ENCODE measurements around the gene SLC6A12. TPM values are rescaled to one million over a fixed set of nuclear protein-coding genes. Genes with fewer than 3 reads are reported as not detected.
A peak's percentile ranks its signal among the peaks of the same experiment; 100 is the strongest.

SLC6A12 gene
- total and polyA plus RNA-seq, 4 experiments from 2014 or later = 0.33 to 0.49 TPM; not detected in 2

DNA sequence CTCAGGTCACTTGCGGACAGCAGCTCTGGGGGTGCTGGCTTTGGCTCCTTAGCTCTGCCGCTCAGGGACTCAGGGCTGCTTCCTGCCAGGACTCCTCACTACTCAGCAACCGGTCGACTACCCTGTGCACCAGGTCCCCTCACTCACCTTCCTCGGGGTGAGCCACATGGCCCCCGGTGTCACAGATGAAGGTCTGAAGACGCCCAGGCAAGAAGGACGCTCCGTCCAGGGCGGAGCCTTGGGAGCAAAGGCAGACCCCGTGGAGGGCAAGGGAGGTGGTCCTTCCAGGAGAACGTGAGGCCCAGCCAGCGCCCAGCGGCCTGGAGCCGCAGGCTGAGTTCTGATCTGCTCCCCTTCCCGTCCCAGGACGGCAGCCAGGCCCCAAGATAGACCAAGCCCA is 32.0 kb downstream of the SLC6A12 start:
- DNase-seq = no peak
- no peaks in the 10 kb centered on the region for H3K36me3 ChIP-seq (ENCODE audit: insufficient read depth, low read length)
- Mint-ChIP-seq H3K4me3 (no peak overlapping the region), H3K4me1 (peaks cover 1 to 7% (median 4%) of the 10 kb centered on the region in 4 donors), H3K27ac (no peak overlapping the region), H3K27me3 (peaks cover 12 to 14% of the 10 kb centered on the region in 2 donors), H3K36me3 (no peaks in the 10 kb centered on the region), H3K9me3 (no peaks in the 10 kb centered on the region)
- CTCF ChIA-PET (ENCODE audit: partially characterized antibody) = no interaction called here
- H3K9me3 ChIP-seq (ENCODE audit: control insufficient read depth in 1 of 2, low read length in 2 of 2) = no peaks in the 10 kb centered on the region
- no peaks in the 10 kb centered on the region for H3K27me3 ChIP-seq (ENCODE audit: insufficient read depth, low read length)
- no peak overlapping the region for H3K4me3 ChIP-seq (ENCODE audit: low read length in 2 of 2)
- intact Hi-C loops (cut with micrococcal nuclease) = no loop called here
- H3K4me1 ChIP-seq (ENCODE audit: insufficient read depth, low read length) = no peaks in the 10 kb centered on the region
- POLR2A ChIA-PET (ENCODE audit: partially characterized antibody) = no interaction called here
- no peak overlapping the region for H3K27ac ChIP-seq (ENCODE audit: low read depth, low read length)

DNA sequence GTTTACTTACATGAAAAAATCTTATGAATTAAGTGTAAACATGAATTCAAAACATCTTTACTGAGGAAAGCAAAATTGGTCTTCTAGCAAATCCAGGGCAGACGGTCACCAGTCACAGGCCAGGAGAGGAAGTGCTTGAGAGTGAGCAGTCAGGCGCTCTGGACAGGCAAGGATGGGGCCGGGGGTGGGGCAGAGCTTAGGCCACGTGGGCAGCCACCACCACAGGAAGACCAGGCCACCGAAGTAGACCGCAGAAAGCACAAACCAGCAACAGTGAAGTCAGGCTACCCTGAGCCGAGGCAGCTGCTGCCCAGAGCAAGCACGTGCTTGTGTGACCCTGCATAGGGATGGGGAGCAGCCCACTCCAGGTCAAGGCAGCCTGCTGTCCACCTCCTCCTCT is 33.5 kb downstream of the SLC6A12 start:
- no peak overlapping the region for H3K27ac Mint-ChIP-seq
- H3K27ac ChIP-seq (ENCODE audit: low read depth, low read length) = no peak overlapping the region
- no peak overlapping the region for H3K4me3 ChIP-seq (ENCODE audit: low read length in 2 of 2)
- no peaks in the 10 kb centered on the region for H3K9me3 Mint-ChIP-seq
- intact Hi-C loops (cut with micrococcal nuclease) = no loop called here
- CTCF ChIA-PET (ENCODE audit: partially characterized antibody) = no interaction called here
- DNase-seq = no peak
- POLR2A ChIA-PET (ENCODE audit: partially characterized antibody) = no interaction called here
- no peak overlapping the region for H3K4me3 Mint-ChIP-seq
- peaks cover 1 to 7% (median 4%) of the 10 kb centered on the region in 4 donors for H3K4me1 Mint-ChIP-seq
- H3K36me3 ChIP-seq (ENCODE audit: insufficient read depth, low read length) = no peaks in the 10 kb centered on the region
- H3K27me3 Mint-ChIP-seq = peaks cover 12 to 21% of the 10 kb centered on the region in 2 donors
- no peaks in the 10 kb centered on the region for H3K36me3 Mint-ChIP-seq
- no peaks in the 10 kb centered on the region for H3K27me3 ChIP-seq (ENCODE audit: insufficient read depth, low read length)
- H3K4me1 ChIP-seq (ENCODE audit: insufficient read depth, low read length) = no peaks in the 10 kb centered on the region
- no peaks in the 10 kb centered on the region for H3K9me3 ChIP-seq (ENCODE audit: control insufficient read depth in 1 of 2, low read length in 2 of 2)

DNA sequence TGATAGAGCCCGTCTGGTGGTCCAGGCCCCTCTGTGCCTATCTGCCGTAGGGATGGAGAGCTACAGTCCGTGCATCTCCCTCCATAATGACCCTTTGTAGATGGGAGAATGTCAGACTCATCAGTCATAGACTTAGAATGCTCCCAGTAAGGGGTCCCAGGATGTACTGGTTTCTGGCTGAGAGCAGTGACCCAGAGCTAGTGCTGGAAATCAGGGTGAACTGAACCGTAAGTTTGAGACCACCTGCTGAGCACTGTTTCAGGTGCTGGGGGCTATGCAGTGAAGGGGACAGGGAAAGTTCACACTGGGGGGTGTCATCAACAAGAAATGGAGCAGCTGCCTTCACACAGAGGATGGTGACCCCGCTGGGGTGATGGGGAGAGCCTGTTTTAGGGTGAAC is 34.1 kb downstream of the SLC6A12 start:
- no peaks in the 10 kb centered on the region for H3K9me3 Mint-ChIP-seq
- H3K4me3 Mint-ChIP-seq = no peak overlapping the region
- H3K27me3 Mint-ChIP-seq = peaks cover 11 to 24% of the 10 kb centered on the region in 2 donors
- no peaks in the 10 kb centered on the region for H3K36me3 Mint-ChIP-seq
- DNase-seq = no peak
- no peak overlapping the region for H3K4me3 ChIP-seq (ENCODE audit: low read length in 2 of 2)
- no peaks in the 10 kb centered on the region for H3K9me3 ChIP-seq (ENCODE audit: control insufficient read depth in 1 of 2, low read length in 2 of 2)
- no peaks in the 10 kb centered on the region for H3K27me3 ChIP-seq (ENCODE audit: insufficient read depth, low read length)
- intact Hi-C loops (cut with micrococcal nuclease) = no loop called here
- H3K27ac Mint-ChIP-seq = no peak overlapping the region
- ChIA-PET POLR2A (ENCODE audit: partially characterized antibody) (no interaction called here), CTCF (ENCODE audit: partially characterized antibody) (no interaction called here)
- H3K4me1 ChIP-seq (ENCODE audit: insufficient read depth, low read length) = no peaks in the 10 kb centered on the region
- H3K4me1 Mint-ChIP-seq = peaks cover under 1 to 7% (median 4%) of the 10 kb centered on the region in 4 donors
- no peak overlapping the region for H3K27ac ChIP-seq (ENCODE audit: low read depth, low read length)
- H3K36me3 ChIP-seq (ENCODE audit: insufficient read depth, low read length) = no peaks in the 10 kb centered on the region

DNA sequence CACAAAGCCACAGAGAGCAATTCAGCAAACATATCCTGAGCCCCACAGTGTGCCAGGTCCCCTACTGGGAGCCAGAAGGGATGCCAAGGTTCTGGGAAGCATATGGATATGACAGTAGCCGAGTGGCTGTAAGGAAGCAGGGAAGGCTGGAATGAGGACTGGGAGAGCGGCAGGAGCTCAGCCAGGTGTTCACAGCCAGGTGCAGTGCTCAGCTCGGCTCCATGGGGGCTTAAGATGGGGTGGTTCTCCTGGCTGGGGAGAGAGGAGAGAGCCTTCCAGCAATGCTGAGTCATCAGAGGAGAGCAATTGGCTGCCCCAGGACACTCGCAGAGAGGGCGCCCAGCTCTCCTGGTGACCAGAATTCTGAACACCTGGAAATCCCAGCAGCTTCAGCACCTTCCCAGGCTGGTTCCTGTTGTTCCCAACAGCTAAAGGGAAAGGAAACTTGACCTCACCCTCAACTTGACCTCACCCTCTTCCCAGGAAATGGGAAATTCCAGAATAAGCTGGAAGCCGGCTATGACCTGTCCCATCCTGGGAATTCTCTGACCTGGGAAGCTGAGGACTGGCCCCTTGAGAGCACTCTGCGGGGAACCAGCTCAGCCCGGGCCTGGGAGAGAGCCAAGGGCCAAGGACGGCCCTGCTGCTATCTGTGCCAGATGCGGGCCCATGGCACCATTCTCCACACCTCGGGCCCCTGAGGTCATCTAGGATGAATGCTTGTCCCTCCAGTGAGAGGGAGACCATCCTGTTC is 34.6 kb downstream of the SLC6A12 start:
- ChIA-PET POLR2A (ENCODE audit: partially characterized antibody) (no interaction called here), CTCF (ENCODE audit: partially characterized antibody) (no interaction called here)
- H3K36me3 ChIP-seq (ENCODE audit: insufficient read depth, low read length) = no peaks in the 10 kb centered on the region
- DNase-seq = no peak
- H3K4me3 ChIP-seq (ENCODE audit: low read length in 2 of 2) = no peak overlapping the region
- Mint-ChIP-seq H3K27me3 (peaks cover 10 to 23% of the 10 kb centered on the region in 2 donors), H3K9me3 (no peaks in the 10 kb centered on the region), H3K27ac (no peak overlapping the region), H3K4me1 (peaks cover 0 to 7% (median 4%) of the 10 kb centered on the region in 4 donors), H3K36me3 (no peaks in the 10 kb centered on the region), H3K4me3 (no peak overlapping the region)
- no peaks in the 10 kb centered on the region for H3K27me3 ChIP-seq (ENCODE audit: insufficient read depth, low read length)
- no peaks in the 10 kb centered on the region for H3K4me1 ChIP-seq (ENCODE audit: insufficient read depth, low read length)
- intact Hi-C loops (cut with micrococcal nuclease) = no loop called here
- no peak overlapping the region for H3K27ac ChIP-seq (ENCODE audit: low read depth, low read length)
- no peaks in the 10 kb centered on the region for H3K9me3 ChIP-seq (ENCODE audit: control insufficient read depth in 1 of 2, low read length in 2 of 2)

DNA sequence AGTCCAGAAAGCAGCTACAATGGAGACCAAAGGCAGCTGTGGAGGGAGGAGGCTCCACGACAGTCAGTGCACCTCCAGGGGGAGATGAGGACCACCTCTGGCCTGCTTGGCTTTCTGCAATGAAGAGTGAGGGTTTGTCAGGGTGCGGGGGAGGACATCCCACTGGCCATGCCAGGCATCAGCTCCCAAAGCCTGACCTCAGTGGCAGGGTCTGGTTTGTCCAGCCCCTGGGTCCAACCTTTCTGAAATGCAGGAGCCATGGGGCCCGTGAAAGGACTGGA is 35.2 kb downstream of the SLC6A12 start:
- Mint-ChIP-seq H3K36me3 (no peaks in the 10 kb centered on the region), H3K4me3 (no peak overlapping the region), H3K27me3 (peaks cover 9 to 25% of the 10 kb centered on the region in 2 donors), H3K27ac (no peak overlapping the region), H3K4me1 (peaks cover 0 to 7% (median 4%) of the 10 kb centered on the region in 4 donors), H3K9me3 (no peaks in the 10 kb centered on the region)
- no peaks in the 10 kb centered on the region for H3K27me3 ChIP-seq (ENCODE audit: insufficient read depth, low read length)
- ChIA-PET CTCF (ENCODE audit: partially characterized antibody) (no interaction called here), POLR2A (ENCODE audit: partially characterized antibody) (no interaction called here)
- no peaks in the 10 kb centered on the region for H3K4me1 ChIP-seq (ENCODE audit: insufficient read depth, low read length)
- H3K36me3 ChIP-seq (ENCODE audit: insufficient read depth, low read length) = no peaks in the 10 kb centered on the region
- intact Hi-C loops (cut with micrococcal nuclease) = no loop called here
- H3K27ac ChIP-seq (ENCODE audit: low read depth, low read length) = no peak overlapping the region
- no peak overlapping the region for H3K4me3 ChIP-seq (ENCODE audit: low read length in 2 of 2)
- no peak for DNase-seq
- H3K9me3 ChIP-seq (ENCODE audit: control insufficient read depth in 1 of 2, low read length in 2 of 2) = no peaks in the 10 kb centered on the region

DNA sequence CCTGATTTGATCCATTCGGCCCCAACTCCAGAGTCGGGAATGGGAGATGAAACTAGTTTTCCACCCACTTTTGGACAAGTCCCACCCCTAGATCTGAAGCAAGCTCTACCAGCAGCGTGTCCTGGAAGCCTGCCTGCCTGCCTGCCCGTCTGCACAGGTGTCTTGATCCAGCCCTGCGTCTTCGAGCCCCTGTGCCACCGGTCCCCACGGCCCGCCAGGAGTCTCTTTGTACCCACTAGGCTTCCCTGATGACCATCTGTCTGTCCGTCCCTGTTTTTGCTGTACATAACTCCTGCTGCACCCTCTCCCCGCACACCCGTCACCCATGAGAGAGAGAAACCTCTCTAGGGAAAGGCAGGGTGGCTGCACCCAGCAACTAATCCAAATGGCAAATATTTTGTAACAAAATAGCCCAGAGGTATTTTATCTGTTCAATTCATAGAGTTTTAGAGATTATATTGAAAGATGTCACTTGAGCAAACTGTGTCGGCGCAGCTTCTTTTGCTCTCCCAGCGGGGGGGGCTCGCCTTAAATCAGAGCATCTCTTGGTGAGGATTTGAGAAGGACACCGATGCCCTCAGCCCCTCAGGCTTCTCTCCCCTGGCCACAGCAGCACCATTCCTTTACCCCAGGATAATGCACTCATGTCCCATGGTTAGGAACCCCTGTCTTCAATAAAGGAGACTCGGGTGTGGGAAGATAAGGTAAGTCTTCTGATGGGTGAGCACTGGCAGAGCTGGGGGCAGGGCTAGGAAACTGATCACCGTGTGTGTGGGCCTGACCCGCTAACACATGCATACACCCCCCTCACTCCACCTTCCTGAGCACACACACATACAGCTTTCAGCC is 35.8 kb downstream of the SLC6A12 start:
- Mint-ChIP-seq H3K27me3 (peaks cover 7 to 26% of the 10 kb centered on the region in 2 donors), H3K36me3 (no peaks in the 10 kb centered on the region), H3K9me3 (no peaks in the 10 kb centered on the region), H3K4me1 (peaks cover 0 to 7% (median 4%) of the 10 kb centered on the region in 4 donors), H3K4me3 (no peak overlapping the region), H3K27ac (peak overlapping the region in 1 of 7 donors; percentile 70)
- DNase-seq = no peak
- no peaks in the 10 kb centered on the region for H3K4me1 ChIP-seq (ENCODE audit: insufficient read depth, low read length)
- H3K36me3 ChIP-seq (ENCODE audit: insufficient read depth, low read length) = no peaks in the 10 kb centered on the region
- ChIA-PET POLR2A (ENCODE audit: partially characterized antibody) (no interaction called here), CTCF (ENCODE audit: partially characterized antibody) (no interaction called here)
- intact Hi-C loops (cut with micrococcal nuclease) = no loop called here
- H3K27me3 ChIP-seq (ENCODE audit: insufficient read depth, low read length) = no peaks in the 10 kb centered on the region
- no peak overlapping the region for H3K4me3 ChIP-seq (ENCODE audit: low read length in 2 of 2)
- H3K9me3 ChIP-seq (ENCODE audit: control insufficient read depth in 1 of 2, low read length in 2 of 2) = no peaks in the 10 kb centered on the region
- no peak overlapping the region for H3K27ac ChIP-seq (ENCODE audit: low read depth, low read length)

DNA sequence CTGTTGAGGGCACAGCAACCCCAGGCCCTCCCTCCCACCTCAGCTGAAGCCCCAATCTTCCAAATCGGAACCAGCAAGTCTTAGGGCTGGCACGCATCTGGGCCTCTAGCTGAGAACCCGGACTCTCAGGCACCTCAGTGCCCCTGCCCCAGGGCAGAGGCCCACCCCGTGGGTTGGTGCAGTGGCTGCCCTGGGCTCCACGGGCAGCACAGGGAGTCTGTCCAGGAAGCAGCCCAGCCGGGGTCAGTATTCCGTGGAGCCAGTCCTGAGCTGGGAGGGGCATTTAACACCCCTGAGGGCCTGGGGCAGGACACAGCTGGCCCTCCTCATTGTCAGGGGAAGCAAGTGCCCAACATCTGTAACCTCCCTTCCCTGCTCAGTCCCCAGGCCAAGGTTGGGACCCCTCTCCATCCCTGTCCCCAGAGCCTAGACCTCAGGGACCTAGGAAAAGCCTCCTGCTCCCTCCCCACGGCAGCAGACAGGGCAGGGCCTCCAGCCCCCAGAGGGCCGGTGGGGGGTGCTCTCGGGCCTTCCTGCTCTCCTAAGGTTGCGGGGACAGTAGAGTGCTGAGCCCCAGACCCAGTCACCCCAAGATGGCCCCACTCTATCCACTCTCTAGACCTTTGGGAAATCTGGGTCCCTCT is 36.5 kb downstream of the SLC6A12 start:
- no peaks in the 10 kb centered on the region for H3K36me3 Mint-ChIP-seq
- no peaks in the 10 kb centered on the region for H3K9me3 ChIP-seq (ENCODE audit: control insufficient read depth in 1 of 2, low read length in 2 of 2)
- no peaks in the 10 kb centered on the region for H3K4me1 ChIP-seq (ENCODE audit: insufficient read depth, low read length)
- intact Hi-C loops (cut with micrococcal nuclease) = no loop called here
- peaks cover 0 to 7% (median 4%) of the 10 kb centered on the region in 4 donors for H3K4me1 Mint-ChIP-seq
- DNase-seq = no peak
- H3K4me3 Mint-ChIP-seq = no peak overlapping the region
- no peak overlapping the region for H3K27ac ChIP-seq (ENCODE audit: low read depth, low read length)
- no peaks in the 10 kb centered on the region for H3K27me3 ChIP-seq (ENCODE audit: insufficient read depth, low read length)
- no peaks in the 10 kb centered on the region for H3K9me3 Mint-ChIP-seq
- H3K4me3 ChIP-seq (ENCODE audit: low read length in 2 of 2) = no peak overlapping the region
- no peaks in the 10 kb centered on the region for H3K36me3 ChIP-seq (ENCODE audit: insufficient read depth, low read length)
- peaks cover 8 to 27% of the 10 kb centered on the region in 2 donors for H3K27me3 Mint-ChIP-seq
- no peak overlapping the region for H3K27ac Mint-ChIP-seq
- CTCF ChIA-PET (ENCODE audit: partially characterized antibody) = no interaction called here
- POLR2A ChIA-PET (ENCODE audit: partially characterized antibody) = no interaction called here

Measured in CD4-positive, alpha-beta memory T cell (primary cell).